T-helper 1 cell treated with Interleukin-12 subunit alpha and Interleukin-12 subunit beta and Interleukin-4 antibody, amounts not matched to agents 30 μg/mL and 1 μg/mL, for 36 hours (primary cell): Measurements from ENCODE around the gene ZNF786.

Source experiments
- H3K27ac Mint-ChIP-seq: one replicate; pipeline ENCODE4 v1.8.0; 2021; ENCODE audit warnings: mild to moderate bottlenecking, mixed read lengths
- H3K27me3 Mint-ChIP-seq: one replicate; pipeline ENCODE4 v1.8.0; 2021; ENCODE audit warnings: low read depth, mixed read lengths
- H3K36me3 Mint-ChIP-seq: one replicate; pipeline ENCODE4 v1.8.0; 2021; ENCODE audit warnings: low read depth, mixed read lengths
- H3K4me1 Mint-ChIP-seq: one replicate; pipeline ENCODE4 v1.8.0; 2021; ENCODE audit warnings: low read depth, mixed read lengths
- H3K4me3 Mint-ChIP-seq: one replicate; pipeline ENCODE4 v1.8.0; 2021; ENCODE audit warnings: mild to moderate bottlenecking, moderate library complexity, mixed read lengths
- H3K9me3 Mint-ChIP-seq: one replicate; pipeline ENCODE4 v1.8.0; 2021; ENCODE audit warnings: mixed read lengths

Gene ZNF786, protein sequence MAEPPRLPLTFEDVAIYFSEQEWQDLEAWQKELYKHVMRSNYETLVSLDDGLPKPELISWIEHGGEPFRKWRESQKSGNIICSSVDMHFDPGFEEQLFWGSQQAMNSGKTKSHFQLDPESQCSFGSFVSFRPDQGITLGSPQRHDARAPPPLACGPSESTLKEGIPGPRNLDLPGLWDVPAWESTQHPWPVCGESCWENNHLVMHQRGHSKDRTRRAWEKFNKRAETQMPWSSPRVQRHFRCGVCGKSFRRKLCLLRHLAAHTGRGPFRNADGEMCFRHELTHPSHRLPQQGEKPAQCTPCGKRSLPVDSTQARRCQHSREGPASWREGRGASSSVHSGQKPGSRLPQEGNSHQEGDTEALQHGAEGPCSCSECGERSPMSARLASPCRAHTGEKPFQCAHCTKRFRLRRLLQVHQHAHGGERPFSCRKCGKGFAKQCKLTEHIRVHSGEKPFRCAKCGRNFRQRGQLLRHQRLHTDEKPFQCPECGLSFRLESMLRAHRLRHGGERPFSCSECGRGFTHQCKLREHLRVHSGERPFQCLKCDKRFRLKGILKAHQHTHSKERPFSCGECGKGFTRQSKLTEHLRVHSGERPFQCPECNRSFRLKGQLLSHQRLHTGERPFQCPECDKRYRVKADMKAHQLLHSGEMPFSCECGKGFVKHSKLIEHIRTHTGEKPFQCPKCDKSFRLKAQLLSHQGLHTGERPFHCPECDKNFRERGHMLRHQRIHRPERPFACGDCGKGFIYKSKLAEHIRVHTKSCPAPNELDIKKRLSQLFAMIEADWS

DNA sequence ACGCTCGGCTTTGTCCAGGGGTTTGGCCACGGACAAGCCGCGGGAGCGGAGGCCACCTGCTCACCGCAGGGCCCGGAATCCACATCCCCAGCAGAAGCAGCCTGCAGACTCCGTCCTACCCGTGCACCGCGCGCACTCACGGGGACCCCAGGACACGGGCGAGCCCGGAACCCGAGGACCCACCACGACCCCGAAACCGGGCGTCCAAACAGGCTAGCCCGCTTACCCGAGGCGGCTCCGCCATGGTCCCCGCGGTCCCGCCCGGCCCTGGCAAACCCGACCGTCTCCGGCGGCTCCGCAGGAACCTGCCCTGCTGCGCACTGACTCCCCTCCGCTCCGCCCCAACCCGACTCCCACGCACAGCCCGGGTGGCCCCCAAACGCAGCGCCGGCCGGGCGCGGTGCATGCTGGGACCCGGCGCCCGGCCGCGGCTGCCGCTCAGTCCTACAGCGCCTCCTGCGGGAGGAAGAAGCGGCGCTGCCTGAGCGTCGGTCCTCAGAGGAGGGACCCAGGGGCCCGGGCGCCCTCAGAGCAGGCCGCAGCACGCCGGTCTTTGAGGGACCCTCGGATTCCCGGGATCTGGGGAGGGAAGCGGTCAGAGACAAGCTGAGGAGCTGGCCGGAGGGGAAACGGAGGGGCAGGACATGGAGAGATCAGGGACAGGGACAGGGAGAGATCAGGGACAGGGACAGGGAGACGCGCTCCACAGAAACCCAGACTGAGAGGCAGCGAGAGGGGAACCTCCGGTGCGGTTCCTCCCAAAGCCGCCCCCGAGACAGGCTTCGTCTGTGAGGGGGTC lies at the start of gene ZNF786:
Gene ZNF786 (minus strand): TSS at position 322 of the 799 bp plus-strand sequence. CDS start 78 bp downstream, at position 244.
- Mint-ChIP-seq H3K27ac (peak within 1 kb of the TSS; percentile 100), H3K4me3 (peak within 1 kb of the TSS; percentile 100), H3K36me3 (peaks cover 7% of the 10 kb centered on the region), H3K27me3 (no peaks in the 10 kb centered on the region), H3K9me3 (peaks cover 3% of the 10 kb centered on the region), H3K4me1 (peaks cover 13% of the 10 kb centered on the region)

DNA sequence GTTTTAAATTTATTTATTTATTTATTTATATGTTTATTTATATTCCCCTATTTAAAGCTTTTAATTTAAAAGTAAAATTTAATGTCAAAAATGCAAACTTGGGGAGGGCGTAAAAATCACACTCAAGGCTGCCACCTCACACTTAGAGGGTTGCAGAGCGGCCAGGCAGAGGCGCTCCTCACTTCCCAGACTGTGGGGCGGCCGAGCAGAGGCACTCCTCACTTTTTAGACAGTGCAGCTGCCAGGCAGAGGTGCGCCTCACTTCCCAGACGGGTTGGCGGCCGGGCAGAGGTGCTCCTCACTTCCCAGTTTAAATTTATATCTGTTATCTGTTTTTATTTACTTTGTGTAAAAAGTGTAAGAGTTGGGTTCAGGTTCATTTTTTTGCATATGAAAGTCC lies 45.6 kb upstream of the ZNF786 start:
- H3K4me3 Mint-ChIP-seq = no peak overlapping the region
- no peaks in the 10 kb centered on the region for H3K27me3 Mint-ChIP-seq
- no peaks in the 10 kb centered on the region for H3K4me1 Mint-ChIP-seq
- peaks cover 2% of the 10 kb centered on the region for H3K9me3 Mint-ChIP-seq
- no peak overlapping the region for H3K27ac Mint-ChIP-seq
- H3K36me3 Mint-ChIP-seq = peaks cover 9% of the 10 kb centered on the region

DNA sequence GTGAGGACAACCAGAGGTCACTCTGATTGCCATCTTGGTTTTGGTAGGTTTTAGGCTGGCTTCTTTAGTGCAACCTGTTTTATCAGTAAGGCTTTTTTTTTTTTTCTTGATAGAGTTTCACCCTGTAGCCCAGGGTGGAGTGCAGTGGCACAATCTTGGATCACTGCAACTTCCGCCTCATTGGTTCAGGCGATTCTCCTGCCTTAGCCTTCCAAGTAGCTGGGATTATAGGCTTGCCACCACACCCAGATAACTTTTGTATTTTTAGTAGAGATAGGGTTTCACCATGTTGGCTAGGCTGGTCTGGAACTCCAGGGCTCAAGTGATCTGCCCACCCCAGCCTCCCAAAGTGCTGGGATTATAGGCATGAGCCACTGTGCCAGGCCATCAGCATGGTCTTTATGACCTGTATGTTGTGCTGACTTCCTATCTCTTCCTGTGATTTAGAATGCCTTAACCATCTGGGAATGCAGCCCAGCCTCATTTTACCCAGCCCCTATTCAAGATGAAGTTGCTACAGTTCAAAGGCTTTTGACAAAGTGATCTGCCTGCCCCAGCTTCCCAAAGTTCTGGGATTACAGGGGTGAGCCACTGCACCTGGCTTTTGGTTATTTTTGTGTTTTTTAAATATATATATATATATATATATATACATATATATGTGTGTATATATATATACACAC lies 42.7 kb upstream of the ZNF786 start:
- H3K27ac Mint-ChIP-seq = no peak overlapping the region
- H3K4me1 Mint-ChIP-seq = peaks cover 4% of the 10 kb centered on the region
- no peak overlapping the region for H3K4me3 Mint-ChIP-seq
- H3K9me3 Mint-ChIP-seq = peaks cover 9% of the 10 kb centered on the region
- H3K36me3 Mint-ChIP-seq = peaks cover 20% of the 10 kb centered on the region
- H3K27me3 Mint-ChIP-seq = no peaks in the 10 kb centered on the region

DNA sequence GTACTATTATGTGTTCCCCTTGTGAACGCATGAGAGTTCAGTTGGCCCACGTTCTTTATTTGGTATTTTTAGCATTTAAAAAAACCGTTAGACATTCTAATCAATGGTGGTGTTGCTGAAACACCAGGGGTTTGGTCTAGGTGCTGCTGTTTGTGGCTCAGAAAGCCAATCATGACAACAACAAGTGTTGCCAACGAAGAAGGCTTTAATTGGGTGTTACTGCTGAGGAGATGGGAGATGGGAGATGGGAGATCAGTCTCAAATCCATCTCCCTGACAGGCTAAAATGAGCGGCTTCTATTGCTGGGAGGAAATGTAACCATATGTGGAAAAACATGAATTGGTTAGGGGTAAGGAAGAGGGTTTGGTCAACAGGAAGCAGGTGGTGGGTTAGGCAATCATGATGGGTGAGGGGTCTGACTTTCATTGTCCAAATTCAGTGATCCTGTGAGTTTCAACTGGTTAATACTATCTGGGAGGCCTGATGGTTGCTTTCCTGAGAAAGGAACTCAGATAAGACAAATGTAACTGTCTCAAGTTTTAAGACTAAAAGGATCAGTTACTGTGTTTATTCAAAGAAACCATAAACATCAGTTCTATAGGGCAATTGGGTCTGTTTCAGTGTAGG lies 40.2 kb upstream of the ZNF786 start:
- Mint-ChIP-seq H3K4me3 (no peak overlapping the region), H3K9me3 (peaks cover 9% of the 10 kb centered on the region), H3K36me3 (peaks cover 29% of the 10 kb centered on the region), H3K4me1 (peaks cover 15% of the 10 kb centered on the region), H3K27me3 (no peaks in the 10 kb centered on the region), H3K27ac (no peak overlapping the region)

DNA sequence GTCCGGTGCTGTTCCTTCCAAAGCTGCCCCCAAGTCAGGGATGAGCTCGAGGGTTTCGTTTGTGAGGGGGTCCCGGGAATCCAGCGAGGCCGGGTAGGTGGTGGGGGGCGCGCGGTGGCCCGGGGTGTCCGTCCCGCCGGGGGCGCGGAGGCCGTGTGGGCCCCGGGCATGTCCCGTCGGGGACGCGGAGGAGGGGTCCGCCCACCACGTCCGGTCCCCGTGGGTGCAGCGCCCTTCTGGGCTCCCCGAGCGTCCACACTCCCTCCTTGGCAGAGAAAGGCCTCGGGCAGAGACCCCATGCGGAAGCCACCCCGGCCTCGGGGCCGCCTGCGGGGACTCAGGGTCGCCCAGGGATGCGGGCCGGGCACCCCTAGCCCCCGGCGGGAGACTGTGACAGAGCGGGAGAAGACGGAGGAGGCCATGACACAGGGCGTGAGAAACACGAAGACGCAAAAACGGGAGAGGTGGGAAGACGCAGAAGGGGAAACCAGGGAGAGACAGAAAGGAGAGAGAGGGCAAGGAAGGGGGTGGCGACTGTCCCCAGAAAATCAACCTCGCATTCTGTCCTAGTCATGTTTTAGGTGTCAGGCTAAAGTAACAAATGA lies 36.2 kb upstream of the ZNF786 start:
- peak overlapping the region; percentile 100 for H3K4me3 Mint-ChIP-seq
- peaks cover 9% of the 10 kb centered on the region for H3K9me3 Mint-ChIP-seq
- H3K36me3 Mint-ChIP-seq = peaks cover 22% of the 10 kb centered on the region

DNA sequence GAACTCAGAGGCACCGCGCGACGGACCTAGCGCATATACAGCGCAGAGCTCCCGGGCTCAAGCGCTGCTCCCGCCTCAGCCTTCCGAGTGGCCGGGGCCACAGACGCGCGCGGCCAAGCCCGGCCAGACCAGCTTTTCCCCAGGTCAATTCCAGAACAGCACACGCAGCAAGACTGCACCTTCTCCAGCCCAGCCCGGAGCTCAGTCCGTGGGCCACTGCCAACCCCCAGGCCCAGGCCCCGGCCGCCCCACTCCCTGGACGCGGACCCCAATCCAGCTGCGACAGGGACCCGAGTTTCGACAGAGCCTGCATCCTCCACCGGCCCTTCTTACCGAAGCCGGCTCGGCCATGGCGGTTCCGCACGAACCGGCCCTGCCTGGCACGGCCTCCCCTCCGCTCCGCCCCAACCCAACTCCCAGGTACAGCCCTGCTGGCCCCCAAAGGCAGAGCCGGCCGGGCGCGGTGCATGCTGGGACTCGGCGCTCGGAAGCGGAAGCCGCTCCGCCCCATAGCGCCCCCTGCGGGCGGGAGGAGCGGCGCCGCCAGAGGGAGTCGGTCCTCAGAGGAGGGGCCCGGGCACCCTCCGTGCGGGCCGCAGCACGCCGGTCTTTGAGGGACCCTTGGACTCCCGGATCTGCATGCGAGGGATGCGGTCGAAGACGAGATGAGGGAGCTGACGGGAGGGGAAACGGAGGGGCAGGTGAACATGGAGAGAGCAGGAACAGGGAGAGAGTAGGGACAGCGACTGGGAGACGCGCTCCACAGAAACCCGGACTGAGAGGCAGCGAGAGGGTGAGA lies 35.5 kb upstream of the ZNF786 start, which contains the start of gene ZNF425:
Gene ZNF425 (minus strand): TSS at position 462 of the 799 bp plus-strand sequence. CDS start 111 bp downstream, at position 351.
- Mint-ChIP-seq H3K9me3 (peaks cover 7% of the 10 kb centered on the region), H3K27ac (peak within 1 kb of the TSS; percentile 100), H3K4me1 (peaks cover 26% of the 10 kb centered on the region), H3K27me3 (no peaks in the 10 kb centered on the region), H3K4me3 (peak within 1 kb of the TSS; percentile 100), H3K36me3 (peaks cover 20% of the 10 kb centered on the region)

More for the DNA sequence above, 36.2 kb upstream of the ZNF786 start:
- Mint-ChIP-seq H3K4me1 (peaks cover 26% of the 10 kb centered on the region), H3K27ac (peak overlapping the region; percentile 100), H3K27me3 (no peaks in the 10 kb centered on the region)

DNA sequence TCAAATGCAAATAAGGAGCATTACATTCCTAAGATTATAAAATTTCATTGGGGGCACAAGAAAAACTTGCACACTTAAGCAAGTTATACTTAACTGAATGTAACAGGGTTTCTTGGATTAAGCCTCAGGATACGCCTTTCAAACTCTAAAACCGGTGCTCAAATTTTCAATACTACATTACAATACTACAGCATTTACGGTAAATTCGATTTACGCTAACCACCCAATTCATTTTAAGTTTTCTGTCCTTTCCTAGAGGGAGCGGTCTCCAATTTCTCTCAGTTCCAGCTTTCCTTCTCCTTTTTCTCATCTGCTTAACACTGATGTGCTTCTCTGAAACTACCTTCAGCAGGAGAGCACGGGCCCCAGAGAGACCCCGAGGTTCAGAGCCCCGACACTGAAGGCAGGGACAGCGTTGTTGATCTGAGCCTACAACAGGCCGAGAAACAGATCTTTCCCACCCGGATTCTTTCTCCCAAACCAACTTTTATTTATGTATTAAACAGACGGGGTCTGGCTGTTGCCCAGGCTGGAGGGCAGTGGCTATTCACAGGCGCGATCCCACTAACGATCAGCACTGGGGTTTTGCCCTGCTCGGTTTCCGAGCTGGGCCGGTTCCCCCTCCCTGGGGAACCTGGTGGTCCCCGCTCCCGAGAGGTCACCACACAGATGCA lies 34.8 kb upstream of the ZNF786 start:
- peaks cover 26% of the 10 kb centered on the region for H3K4me1 Mint-ChIP-seq
- peak overlapping the region; percentile 100 for H3K27ac Mint-ChIP-seq
- peak overlapping the region; percentile 100 for H3K4me3 Mint-ChIP-seq
- no peaks in the 10 kb centered on the region for H3K27me3 Mint-ChIP-seq
- peaks cover 12% of the 10 kb centered on the region for H3K36me3 Mint-ChIP-seq
- no peaks in the 10 kb centered on the region for H3K9me3 Mint-ChIP-seq

DNA sequence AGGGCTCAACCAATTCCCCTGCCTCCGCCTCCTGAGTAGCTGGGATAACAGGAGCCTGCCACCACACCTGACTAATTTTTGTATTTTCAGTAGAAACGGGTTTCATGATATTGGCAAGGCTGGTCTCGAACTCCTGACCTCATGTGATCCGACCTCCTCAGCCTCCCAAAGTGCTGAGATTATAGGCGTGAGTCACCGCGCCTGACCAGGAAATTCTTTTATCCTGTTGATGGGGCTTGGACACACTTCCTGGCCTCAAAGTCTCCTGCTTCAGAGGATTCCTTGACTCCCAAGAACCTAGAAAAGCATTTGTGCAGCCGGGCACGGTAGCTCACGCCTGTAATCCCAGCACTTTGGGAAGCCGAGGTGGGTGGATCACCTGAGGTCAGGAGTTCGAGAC lies 19.5 kb upstream of the ZNF786 start:
- H3K27ac Mint-ChIP-seq = no peak overlapping the region
- no peaks in the 10 kb centered on the region for H3K4me1 Mint-ChIP-seq
- no peaks in the 10 kb centered on the region for H3K27me3 Mint-ChIP-seq
- no peaks in the 10 kb centered on the region for H3K9me3 Mint-ChIP-seq
- H3K4me3 Mint-ChIP-seq = no peak overlapping the region
- no peaks in the 10 kb centered on the region for H3K36me3 Mint-ChIP-seq

DNA sequence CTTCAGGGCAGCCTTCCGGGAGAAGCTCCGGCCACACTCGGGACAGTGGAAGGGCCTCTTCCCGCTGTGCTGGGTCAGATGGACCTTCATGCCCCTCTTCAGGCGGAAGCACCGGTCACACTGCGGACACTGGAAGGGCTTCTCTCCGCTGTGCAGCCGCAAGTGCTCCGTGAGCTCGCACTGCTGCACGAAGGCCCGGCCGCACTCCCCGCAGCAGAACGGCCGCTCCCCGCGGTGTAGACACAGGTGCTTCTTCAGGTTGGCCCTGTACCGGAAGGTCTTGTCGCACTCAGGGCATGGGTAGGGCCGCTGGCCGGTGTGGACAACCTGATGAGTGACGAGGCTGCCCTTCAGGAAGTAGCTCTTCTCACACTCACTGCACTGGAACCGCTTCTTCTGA lies 14.2 kb upstream of the ZNF786 start:
- Mint-ChIP-seq H3K36me3 (no peaks in the 10 kb centered on the region), H3K27me3 (peaks cover 3% of the 10 kb centered on the region)

DNA sequence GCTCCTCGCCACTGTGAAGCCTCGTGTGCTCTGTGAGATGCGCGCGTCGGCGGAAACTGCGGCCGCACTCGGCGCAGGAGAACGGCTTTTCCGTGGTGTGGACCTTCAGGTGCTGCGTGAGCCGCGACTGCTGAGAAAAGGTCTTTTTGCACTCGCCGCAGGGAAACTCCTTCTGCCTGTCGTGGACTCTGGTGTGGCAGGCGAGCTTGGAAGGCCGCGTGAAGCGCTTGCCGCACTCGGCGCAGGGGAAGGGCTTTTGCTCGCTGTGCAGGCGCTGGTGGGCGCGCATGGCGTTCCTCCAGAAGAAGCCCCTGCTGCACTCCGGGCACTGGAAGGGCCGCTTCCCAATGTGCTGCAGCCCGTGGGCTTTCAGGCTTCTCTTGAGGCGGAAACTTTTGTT lies 13.7 kb upstream of the ZNF786 start:
- H3K4me1 Mint-ChIP-seq = no peaks in the 10 kb centered on the region
- H3K27ac Mint-ChIP-seq = no peak overlapping the region
- H3K27me3 Mint-ChIP-seq = peaks cover 3% of the 10 kb centered on the region
- H3K4me3 Mint-ChIP-seq = no peak overlapping the region
- no peaks in the 10 kb centered on the region for H3K36me3 Mint-ChIP-seq
- H3K9me3 Mint-ChIP-seq = no peaks in the 10 kb centered on the region

More for the DNA sequence above, 14.2 kb upstream of the ZNF786 start:
- no peak overlapping the region for H3K27ac Mint-ChIP-seq
- H3K9me3 Mint-ChIP-seq = no peaks in the 10 kb centered on the region
- no peaks in the 10 kb centered on the region for H3K4me1 Mint-ChIP-seq
- no peak overlapping the region for H3K4me3 Mint-ChIP-seq

DNA sequence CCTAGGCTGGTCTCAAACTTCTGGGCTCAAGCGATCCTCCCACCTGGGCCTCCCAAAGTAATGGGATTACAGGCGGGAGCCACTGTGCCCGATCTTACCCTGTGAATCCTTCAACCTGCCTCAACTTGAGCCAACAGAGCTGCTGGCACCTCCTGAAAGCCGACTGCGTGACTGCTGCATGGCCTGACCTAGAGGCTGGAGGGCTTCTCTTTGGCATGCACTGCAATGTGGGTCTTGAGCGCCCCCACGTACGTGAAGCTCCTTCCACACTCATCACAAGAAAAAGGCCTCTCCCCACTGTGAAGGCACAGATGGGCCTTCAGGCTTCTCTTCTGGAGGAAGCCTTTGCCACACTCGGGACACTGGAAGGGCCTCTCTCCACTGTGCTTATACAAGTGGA lies 12.9 kb upstream of the ZNF786 start:
- Mint-ChIP-seq H3K27ac (no peak overlapping the region), H3K4me1 (no peaks in the 10 kb centered on the region), H3K36me3 (no peaks in the 10 kb centered on the region), H3K27me3 (peaks cover 3% of the 10 kb centered on the region), H3K4me3 (no peak overlapping the region), H3K9me3 (no peaks in the 10 kb centered on the region)

DNA sequence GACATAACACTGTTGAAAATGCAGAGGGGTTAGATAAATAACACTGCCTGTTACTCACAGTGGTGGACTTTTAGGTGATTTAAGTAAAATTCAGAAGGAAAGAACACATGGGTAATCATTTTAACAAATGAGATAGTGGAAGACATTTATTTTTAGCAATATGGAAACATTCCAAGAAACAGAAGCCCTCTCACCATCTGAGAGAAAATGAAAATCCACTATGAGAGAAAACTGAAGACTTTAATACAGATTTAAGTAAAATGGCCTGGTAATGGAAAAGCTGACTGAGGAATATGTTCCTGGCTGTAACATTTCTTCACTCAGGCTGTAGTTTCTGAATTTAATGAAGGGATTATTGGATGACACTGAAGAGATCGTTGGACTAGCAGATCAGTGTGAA lies 12.1 kb upstream of the ZNF786 start:
- Mint-ChIP-seq H3K4me1 (no peaks in the 10 kb centered on the region), H3K27ac (no peak overlapping the region), H3K27me3 (peaks cover 3% of the 10 kb centered on the region), H3K36me3 (no peaks in the 10 kb centered on the region), H3K4me3 (no peak overlapping the region), H3K9me3 (no peaks in the 10 kb centered on the region)
